ENCODE measurements around the gene GNG4. TPM values are rescaled to one million over a fixed set of nuclear protein-coding genes. Genes with fewer than 3 reads are reported as not detected.

The GNG4 gene
- total and polyA plus RNA-seq, 10 of the 15 experiments (the other 5 are each of a cell fraction or from before 2014, with no cell fraction given): 0.03 to 0.15 (median 0.15) TPM; not detected in 7

- H3K9me3 ChIP-seq (replicated peaks; ENCODE audit: control insufficient read depth, insufficient read depth, low read length): no peaks in the 10 kb centered on the region
These were observed 7.7 kb upstream of the GNG4 start for GRCh38 chr1:235657269-235657668.

More at GRCh38 chr1:235657269-235657668, 7.7 kb upstream of the GNG4 start:
- no peaks in the 10 kb centered on the region for H3K36me3 ChIP-seq (ENCODE audit: control insufficient read depth in 2 of 2, insufficient read depth in 2 of 2, low read length in 1 of 2)
- ChIA-PET RAD21 (ENCODE audit: unreplicated experiment) (interaction anchor here (1.9 kb wide), 1 partner anchor 315 kb away, joined by 6 read pairs; no protein-coding TSS in a partner anchor), SMC1A (ENCODE audit: uncharacterized antibody, unreplicated experiment) (interaction anchor here (1.4 to 1.8 kb wide), 3 partner anchors 20 to 57 kb away, joined by 4 to 6 read pairs (median 4); no protein-coding TSS in a partner anchor), CTCF (interaction anchor here (1.1 to 1.5 kb wide), 3 partner anchors 127 to 186 kb away, joined by 3 to 8 read pairs (median 4); no protein-coding TSS in a partner anchor), POLR2A (no interaction called here)
- no TSS peak for BruUV-seq (replicated peaks)
- DNase-seq (ENCODE audit: low read depth, low spot score): no peak
- no peaks in the 10 kb centered on the region for H3K4me1 ChIP-seq (ENCODE audit: control insufficient read depth, insufficient read depth, low read length)
- H3K4me2 ChIP-seq (ENCODE audit: control insufficient read depth, insufficient read depth): no peak overlapping the region
- FAIRE-seq: no peak
- no peak overlapping the region for H3K27ac ChIP-seq (ENCODE audit: control insufficient read depth, insufficient read depth)
- in situ Hi-C loops (cut with MboI): no loop called here
- H3K9ac ChIP-seq (ENCODE audit: control insufficient read depth, insufficient read depth, low read length): no peak overlapping the region
- H3K79me2 ChIP-seq (ENCODE audit: control insufficient read depth, insufficient read depth, low read length): no peaks in the 10 kb centered on the region
- no peaks in the 10 kb centered on the region for H4K20me1 ChIP-seq (ENCODE audit: control insufficient read depth, insufficient read depth)
- no peak overlapping the region for H2AFZ ChIP-seq (ENCODE audit: control insufficient read depth, low read depth, low read length)
- no peak for ATAC-seq
- 76% methylated on average over 5 of the region's 5 CpGs for WGBS (ENCODE audit: insufficient coverage, insufficient replicate concordance, low lambda C conversion rate, missing lambda C conversion rate)
- no peak overlapping the region for H3K4me3 ChIP-seq
- no peaks in the 10 kb centered on the region for H3K27me3 ChIP-seq (replicated peaks in 1 of 2; ENCODE audit: control insufficient read depth in 2 of 2, insufficient read depth in 2 of 2, low read length in 1 of 2)
- intact Hi-C loops (cut with micrococcal nuclease; ENCODE audit: unreplicated experiment): no loop called here
- TF ChIP-seq, protein P1, sequence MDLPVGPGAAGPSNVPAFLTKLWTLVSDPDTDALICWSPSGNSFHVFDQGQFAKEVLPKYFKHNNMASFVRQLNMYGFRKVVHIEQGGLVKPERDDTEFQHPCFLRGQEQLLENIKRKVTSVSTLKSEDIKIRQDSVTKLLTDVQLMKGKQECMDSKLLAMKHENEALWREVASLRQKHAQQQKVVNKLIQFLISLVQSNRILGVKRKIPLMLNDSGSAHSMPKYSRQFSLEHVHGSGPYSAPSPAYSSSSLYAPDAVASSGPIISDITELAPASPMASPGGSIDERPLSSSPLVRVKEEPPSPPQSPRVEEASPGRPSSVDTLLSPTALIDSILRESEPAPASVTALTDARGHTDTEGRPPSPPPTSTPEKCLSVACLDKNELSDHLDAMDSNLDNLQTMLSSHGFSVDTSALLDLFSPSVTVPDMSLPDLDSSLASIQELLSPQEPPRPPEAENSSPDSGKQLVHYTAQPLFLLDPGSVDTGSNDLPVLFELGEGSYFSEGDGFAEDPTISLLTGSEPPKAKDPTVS (IDR thresholded peaks at IDR 0.05; ENCODE audit: low read depth, low read length): no peak
- TF ChIP-seq MXI1 (IDR thresholded peaks at IDR 0.05; ENCODE audit: low read depth, low read length) (no peak), SMAD5 (IDR thresholded peaks at IDR 0.05; ENCODE audit: low read depth) (no peak), IKZF2 (IDR thresholded peaks at IDR 0.05) (no peak), ZNF592 (IDR thresholded peaks at IDR 0.05) (no peak), CBX3 (IDR thresholded peaks at IDR 0.05; ENCODE audit: borderline replicate concordance, low read depth) (no peak), CBFB (IDR thresholded peaks at IDR 0.05; ENCODE audit: low read depth) (no peak), POU2F2 (IDR thresholded peaks at IDR 0.05; ENCODE audit: borderline replicate concordance, low read depth, low read length) (no peak), NFIC (IDR thresholded peaks at IDR 0.05; ENCODE audit: low read depth, low read length) (no peak), BACH1 (IDR thresholded peaks at IDR 0.05; ENCODE audit: borderline replicate concordance) (no peak), TCF7 (IDR thresholded peaks at IDR 0.05; ENCODE audit: borderline replicate concordance) (no peak), ATF7 (IDR thresholded peaks at IDR 0.05; ENCODE audit: low read depth) (no peak), ZSCAN29 (IDR thresholded peaks at IDR 0.05) (no peak), CHD2 (IDR thresholded peaks at IDR 0.05; ENCODE audit: borderline replicate concordance, low read depth, low read length) (no peak), HDGF (IDR thresholded peaks at IDR 0.05) (no peak), NR2F1 (conservative IDR thresholded peaks at IDR 0.05) (no peak)
- TF ChIP-seq, protein P2, sequence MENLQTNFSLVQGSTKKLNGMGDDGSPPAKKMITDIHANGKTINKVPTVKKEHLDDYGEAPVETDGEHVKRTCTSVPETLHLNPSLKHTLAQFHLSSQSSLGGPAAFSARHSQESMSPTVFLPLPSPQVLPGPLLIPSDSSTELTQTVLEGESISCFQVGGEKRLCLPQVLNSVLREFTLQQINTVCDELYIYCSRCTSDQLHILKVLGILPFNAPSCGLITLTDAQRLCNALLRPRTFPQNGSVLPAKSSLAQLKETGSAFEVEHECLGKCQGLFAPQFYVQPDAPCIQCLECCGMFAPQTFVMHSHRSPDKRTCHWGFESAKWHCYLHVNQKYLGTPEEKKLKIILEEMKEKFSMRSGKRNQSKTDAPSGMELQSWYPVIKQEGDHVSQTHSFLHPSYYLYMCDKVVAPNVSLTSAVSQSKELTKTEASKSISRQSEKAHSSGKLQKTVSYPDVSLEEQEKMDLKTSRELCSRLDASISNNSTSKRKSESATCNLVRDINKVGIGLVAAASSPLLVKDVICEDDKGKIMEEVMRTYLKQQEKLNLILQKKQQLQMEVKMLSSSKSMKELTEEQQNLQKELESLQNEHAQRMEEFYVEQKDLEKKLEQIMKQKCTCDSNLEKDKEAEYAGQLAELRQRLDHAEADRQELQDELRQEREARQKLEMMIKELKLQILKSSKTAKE (IDR thresholded peaks at IDR 0.05; ENCODE audit: low read depth, poor library complexity, severe bottlenecking): no peak
